HG03175 (cell line): Measurements from ENCODE around the gene RFK.
"Not testable (repeated sequence)": the region's sequence is repeated elsewhere in the genome, so short reads cannot be mapped to it uniquely, and the experiment has no call there.

Source experiments
- ATAC-seq: cut with Tn5 transposase; IDR thresholded peaks from one replicate; pipeline ENCODE4 v1.9.1; 2021; ENCODE audit warnings: mild to moderate bottlenecking, moderate library complexity; ENCODE audit not compliant: unreplicated experiment

The RFK gene

DNA sequence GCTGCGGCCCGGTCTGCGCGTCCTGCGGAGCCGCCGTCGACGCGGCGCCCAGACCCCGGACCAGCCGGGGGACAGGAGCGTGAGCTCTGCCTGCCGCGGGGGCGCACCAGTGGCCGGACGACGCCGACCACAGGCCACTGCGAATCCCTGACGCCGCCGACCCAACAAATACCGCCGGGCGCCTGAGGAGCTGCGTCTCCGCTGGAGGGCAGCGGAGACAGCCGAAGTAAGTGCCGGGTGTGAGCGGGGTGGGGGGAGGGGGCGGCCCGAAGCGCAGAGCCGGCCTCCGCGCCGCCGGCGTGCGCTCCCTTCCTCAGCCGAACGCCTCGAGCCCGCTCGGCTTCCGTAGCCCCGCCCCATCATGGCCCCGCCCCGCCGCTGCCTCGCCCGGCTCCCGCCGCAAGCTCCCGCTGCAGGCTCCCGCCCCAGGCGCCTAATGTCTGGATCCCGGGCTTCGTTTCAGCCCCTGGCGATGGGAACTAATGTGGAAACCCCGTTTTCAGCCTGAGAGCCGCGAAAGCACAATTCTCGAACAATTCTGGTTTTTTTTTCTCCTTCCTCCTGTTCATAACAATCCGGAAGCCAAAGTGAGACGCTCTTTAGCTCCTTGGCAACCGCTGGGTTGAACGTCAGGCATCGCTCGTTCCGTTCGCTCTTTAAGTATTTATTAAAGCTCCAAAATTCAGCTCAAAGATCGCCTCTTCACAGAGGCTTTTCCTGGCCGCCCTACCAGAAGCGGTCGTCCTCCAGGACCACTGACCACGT lies at the start of gene RFK:
RFK (minus strand) TSS at position 232 of the 765 bp plus-strand sequence. CDS start 255 bp downstream, outside the sequence.
- peak; percentile 71 for ATAC-seq

DNA sequence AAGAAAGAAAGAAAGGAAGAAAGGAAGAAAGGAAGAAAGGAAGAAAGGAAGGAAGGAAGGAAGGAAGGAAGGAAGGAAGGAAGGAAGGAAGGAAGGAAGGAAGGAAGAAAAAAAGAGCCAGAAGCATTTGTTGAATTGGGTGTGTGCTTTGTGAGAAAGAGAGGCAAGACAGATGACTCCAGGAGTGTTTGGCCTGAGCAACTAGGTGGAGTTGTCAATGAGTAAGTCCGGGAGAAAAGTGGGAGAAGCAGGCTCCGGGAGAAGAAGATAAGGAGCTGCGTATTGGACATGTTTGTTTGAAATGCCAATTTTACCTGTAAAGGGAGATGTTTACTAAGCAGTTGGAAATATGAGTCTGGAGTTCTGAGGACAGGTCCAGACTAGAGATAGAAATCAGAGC lies 49.7 kb upstream of the RFK start:
- no peak for ATAC-seq

DNA sequence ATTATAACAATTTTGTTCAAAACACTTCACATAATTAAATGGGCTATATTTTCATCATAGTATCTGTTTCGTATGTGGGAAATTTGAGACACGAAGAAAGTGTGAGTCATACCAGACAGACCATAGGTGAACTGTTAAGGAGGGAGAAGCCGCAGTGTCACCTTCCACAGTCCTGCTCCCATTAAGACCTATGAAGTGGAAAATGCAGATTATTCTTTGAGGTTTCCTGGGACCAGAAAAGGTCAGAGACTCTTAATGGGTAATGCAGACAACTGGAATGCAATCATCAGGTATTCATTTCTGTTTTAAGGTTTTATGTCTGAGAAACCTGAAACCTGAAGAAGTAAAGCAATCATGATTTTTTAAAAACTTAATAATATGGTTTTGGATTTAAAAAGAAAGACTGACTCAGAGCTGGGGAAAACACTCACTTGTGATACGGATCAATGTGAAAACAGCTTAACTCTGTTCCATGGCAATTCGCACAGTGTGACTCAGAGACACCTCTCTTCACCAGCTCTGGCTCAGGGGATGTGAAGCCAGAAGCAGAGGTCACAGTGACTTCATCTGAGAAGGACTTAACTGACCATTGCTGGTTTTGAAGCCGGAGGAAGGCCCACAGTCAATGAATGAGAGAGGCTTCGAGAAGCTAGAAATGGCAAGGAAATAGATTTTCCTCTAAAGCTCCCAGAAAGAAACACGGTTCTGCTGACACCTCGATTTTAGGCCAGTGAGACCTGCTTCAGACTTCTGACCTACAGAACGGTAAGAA lies 47.5 kb upstream of the RFK start:
- ATAC-seq, result peak; percentile 67

DNA sequence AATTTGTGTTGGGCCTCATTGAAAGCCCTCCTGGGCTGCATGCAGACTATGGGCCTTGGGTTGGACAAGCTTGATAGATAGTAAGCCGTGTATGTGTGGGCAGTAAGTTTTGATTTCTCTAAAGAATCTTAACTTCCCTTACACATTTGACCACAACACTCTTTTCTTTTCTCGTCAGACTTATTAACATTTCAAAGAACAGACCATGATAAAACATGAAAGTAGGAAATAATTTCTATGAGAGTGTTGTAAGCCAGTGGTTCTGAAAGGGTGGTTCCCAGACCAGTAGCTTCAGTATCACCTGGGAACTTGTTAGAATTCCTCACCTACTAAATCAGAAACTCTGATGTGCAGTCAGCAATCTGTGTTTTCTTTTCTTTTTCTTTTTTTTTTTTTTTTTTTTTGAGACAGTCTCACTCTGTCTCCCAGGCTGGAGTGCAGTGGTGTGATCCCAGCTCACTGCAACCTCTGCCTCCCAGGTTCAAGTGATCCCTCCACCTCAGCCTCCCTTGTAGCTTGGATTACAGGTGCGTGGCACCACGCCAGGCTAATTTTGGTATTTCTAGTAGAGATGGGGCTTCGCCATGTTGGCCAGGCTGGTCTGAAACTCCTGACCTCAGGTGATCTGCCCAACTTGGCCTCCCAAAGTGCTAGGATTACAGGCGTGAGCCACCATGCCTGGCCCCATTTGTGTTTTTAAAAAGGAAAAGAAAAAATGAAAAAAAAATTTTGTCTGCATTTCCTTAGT lies 44.8 kb upstream of the RFK start:
- ATAC-seq, result peak; percentile 62

DNA sequence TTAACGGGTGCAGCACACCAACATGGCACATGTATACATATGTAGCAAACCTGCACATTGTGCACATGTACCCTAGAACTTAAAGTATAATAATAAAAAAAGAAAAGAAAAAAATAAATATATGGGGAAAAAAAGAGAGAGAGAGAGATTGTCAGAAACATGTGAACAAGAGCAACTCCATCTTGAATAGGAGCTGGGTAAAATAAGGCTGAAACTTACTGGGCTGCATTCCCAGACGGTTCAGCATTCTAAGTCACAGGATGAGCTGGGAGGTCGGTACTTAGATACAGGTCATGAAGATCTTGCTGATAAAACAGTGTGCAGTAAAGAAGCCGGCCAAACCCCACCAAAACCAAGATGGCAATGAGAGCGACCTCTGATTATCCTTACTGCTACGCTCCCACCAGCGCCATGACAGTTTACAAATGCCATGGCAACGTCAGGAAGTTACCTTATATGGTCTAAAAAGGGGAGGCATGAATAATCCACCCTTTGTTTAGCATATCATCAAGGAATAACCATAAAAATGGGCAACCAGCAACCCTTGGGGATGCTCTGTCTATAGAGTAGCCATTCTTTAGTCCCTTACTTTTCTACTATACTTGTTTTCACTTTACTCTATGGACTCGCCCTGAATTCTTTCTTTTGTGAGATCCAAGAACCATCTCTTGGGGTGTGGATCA lies 42.9 kb upstream of the RFK start:
- ATAC-seq, result not testable (repeated sequence)

DNA sequence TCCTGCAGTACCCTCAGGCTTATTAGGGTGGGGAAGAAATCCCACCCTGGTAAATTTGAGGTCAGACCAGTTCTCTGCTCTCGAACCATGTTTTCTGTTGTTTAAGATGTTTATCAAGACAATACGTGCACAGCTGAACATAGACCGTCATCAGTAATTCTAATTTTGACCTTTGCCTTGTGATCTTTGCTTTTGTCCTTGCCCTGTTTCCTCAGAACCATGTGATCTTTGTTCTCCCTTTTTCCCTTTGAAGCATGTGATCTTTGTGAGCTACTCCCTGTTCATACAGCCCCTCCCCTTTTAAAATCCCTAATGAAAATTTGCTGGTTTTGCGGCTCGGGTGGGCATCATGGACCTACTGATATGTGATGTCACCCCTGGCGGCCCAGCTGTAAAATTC lies 40.7 kb upstream of the RFK start:
- ATAC-seq, result not testable (repeated sequence)

DNA sequence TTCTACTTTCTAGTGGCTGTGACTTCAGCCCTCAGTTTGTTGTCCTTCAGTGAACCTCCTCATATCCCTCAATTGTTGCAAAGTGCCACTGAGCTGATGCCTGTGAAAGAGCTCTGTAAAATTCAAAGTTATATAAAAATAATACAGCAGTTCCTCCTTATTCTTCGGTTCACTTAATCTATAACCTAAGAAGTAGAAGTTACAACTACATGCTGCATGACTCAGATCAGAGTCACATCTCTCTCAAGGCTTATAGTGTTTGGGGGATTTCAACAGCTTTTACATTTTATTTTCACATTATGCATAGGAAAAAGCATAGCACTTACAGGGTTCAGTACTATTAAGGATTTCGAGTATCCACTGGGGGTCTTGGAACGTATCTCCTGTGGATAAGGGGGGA lies 39.6 kb upstream of the RFK start:
- ATAC-seq, result no peak

DNA sequence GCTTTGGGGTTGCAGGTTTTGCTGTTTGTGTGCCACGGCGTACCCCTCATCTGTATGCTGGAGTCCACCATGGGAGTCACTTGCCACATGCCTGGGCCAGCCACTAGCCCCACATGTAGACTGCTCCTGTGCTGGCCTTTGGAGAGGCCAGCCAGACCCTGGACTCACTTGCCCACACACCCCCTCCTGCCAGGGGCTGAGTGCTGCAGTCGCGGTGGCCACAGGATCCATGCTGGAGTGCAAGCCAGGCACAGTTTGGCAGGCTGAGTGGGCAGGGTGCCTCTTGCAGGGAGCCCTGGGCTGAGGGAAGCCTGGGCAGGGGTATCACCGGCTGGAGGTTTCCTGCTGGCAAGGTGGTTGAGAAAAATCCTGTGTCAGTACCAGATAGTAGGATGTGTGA lies 39.2 kb upstream of the RFK start:
- no peak for ATAC-seq

DNA sequence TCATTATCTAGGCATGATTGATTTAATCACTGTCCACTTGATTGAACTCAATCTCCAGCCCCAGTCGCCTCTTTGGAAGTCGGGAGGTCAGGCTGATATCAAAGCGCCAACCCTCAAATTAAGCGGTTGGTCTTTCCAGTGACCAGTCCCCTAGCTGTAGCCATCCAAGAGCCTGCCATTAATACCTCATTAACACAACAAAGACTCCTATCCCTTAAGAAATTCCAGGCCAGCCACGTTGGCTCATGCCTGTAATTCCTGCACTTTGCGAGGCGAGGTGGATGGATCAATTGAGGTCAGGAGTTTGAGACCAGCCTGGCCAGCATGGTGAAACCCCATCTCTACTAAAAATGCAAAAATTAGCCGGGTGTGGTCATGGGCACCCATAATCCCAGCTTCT lies 37.4 kb upstream of the RFK start:
- no peak for ATAC-seq

DNA sequence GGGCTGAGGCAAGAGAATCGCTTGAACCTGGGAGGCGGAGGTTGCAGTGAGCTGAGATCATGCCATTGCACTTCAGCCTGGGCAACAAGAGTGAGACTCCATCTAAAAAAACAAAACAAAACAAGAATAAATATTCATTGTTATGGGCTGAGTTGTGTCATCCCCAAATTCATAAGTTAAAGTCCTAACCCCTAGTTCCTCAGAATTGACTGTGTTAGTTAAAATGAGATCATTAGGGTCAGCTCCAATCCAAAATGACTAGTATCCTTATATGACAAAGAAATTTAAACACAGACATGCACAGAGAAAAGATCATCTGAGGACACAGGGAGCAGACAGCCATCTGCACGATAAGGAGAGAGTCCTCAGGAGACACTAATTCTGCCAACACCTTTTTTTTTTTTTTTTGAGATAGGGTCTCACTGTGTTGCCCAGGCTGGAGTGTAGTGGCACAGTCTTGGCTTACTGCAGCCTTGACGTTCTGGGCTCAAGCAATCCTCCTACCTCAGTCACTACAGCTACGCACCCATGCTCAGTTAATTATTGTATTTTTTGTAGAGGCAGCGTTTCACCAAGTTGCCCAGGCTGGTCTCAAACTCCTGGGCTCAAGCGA lies 32.7 kb upstream of the RFK start:
- no peak for ATAC-seq

DNA sequence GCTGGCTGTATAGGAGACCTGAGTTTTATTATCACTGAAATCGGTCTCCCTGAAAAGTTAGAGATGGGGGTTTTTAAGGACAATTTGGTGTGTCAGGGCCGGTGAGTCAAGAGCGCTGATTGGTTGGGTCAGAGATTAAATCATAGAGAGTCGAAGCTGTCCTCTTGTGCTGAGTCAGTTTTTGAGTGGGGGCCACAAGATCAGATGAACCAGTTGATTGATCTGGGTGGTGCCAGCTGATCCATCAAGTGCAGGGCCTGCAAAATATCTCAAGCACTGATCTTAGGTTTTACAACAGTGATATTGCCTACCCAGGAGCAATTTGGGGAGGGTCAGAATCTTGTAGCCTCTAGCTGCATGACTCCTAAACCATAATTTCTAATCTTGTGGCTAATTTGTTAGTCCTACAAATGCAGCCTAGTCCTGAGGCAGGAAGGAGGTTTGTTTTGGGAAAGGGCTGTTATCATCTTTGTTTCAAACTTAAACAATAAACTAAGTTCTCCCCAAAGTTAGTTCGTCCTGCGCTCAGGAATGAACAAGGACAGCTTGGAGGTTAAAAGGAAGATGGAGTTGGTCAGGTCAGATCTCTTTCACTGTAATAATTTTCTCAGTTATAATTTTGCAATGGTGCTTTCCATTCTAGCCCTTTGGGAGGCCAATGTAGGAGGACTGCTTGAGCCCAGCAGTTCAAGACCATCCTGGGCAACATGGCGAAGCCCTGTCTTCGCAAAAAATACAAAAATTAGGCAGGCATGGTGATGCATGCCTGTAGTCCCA lies 31.6 kb upstream of the RFK start:
- ATAC-seq, result no peak

DNA sequence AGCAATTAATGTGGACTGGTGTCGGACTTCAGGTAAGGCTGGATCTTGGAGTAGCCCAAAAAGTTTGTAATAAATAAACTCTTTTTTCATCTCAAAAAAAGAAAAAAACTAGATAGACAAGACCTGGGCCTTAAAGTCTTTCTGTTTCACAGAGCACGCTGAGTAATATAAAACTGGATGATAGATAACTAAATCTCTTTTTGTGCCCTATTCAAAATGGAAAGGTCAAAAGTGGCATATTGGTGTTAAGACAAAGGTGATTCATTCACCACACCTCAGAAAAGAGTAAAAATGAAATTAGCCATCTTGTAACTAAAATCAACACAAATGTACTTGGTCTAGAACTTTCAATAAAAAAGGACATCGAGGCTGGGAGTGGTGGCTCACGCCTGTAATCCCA lies 30.3 kb upstream of the RFK start:
- no peak for ATAC-seq

DNA sequence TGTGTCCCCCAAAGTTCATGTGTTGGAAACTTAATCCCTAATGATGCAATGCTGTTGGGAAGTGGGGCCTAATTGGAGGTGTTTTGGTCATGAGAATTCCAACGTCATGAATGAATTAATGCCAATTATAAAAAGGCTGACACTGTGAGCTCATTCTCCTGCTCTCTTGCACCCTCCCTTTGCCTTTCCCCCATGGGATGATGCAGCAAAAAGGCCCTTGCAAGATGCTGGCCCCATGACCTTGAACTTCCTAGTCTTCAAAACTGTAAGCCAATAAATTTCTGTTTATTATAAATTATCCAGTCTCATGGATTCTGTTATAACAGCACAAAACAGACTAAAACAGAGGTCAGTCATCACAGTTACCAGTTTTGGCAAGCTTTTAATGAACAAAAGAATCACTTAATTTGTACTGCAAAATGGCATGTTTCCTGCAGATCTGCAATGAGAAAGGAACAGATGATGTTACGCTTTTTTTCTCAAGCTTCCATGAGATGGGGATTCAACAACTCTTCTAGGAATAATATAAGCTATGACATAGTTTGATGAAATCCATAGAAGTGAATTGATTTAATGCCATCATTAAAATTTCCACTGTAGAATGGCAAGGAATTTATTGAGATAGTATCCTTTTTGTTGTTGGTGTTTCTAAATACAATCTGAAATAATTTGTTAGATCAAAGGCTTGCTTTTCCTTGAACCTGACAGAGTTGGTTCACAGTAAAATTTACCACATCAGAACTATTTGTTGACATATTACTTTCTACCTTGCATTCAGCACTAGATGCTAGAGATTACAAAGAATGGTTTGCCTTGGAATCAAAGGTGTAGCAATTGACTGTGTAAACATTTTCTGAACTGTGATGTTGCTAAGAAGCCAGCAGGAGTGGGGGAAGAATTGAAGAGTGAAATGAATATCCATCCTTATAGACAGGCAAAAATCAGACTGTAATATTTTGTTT lies 29.3 kb upstream of the RFK start:
- ATAC-seq, result no peak

DNA sequence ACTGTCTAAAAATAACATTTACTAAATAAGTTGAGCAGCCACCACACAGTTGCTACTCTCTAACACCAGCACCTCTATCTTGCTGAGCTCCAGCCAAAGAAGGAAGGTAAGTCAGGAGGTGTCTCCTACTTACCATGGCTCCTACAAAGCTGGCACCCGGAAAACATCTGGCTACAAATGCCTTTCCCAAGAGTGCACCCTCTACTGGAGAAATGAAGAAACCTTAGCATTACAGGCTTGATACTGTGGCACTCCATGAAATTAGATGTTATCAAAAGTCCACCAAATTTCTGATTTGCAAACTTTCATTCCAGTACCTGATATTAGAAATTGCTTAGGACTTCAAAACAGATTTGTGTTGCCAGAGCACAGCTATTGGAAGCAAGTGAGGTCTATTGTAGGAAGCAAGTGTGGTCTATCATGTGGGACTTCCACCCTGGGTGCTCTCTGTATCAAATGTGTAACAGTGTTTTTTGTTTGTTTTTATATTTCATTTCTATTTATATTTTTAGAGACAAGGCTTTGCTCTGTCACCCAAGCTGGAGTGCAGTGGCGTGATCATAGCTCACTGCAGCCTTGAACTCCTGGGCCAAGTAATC lies 25.7 kb upstream of the RFK start:
- no peak for ATAC-seq

DNA sequence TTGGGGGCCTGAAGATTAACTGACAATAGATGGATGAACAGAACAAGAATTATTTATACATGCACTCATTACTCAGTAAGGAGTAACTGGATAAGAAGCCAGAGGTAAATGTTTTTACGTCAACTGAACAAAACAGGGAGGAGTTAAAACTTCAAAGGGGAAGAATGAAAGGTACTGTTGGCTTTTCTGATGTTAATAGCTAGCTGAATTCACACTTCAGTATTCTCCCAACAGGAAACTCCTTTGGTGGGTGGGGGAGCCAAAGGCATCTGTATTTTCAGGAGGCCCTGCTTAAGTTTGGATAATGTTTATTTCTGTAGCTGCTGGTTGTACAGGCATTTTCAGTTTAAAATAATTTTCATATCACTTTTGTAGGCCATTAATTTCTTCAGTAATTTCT lies 23.2 kb upstream of the RFK start:
- no peak for ATAC-seq

DNA sequence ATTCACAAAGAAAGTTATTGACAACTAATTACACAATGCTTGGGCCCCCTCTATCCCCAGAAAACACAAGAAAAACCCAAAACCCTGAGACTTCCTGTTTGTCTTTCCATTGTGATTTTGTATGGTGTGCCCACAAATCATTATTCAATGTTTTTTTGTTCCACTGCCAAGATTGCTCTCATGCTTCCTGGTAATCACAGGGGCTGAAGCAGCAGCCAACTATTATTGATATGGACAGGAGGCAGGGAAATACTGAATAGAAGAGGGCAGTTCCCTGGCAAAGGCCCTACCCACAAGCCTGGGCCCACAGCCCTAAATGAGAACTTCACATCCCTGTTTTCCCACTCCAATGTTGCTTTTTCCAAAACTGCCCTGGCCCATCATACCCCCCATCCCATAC lies 21.5 kb upstream of the RFK start:
- ATAC-seq, result no peak

DNA sequence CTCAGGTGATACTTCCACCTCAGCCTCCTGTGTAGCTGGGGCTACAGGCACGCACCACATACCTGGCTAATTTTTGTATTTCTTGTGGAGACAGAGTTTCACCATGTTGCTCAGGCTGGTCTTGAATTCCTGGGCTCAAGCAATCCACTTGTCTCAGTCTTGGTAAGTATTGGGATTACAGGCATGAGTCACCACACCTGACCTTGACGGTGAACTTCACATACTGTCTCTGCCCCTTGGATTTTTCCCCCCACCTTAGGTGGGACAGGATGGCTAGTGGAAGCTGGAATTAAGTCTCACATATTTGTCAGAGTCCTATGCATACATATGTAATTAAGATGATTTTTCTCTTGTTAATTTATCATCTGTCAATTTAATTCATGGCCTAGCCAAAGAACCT lies 20.9 kb upstream of the RFK start:
- no peak for ATAC-seq

DNA sequence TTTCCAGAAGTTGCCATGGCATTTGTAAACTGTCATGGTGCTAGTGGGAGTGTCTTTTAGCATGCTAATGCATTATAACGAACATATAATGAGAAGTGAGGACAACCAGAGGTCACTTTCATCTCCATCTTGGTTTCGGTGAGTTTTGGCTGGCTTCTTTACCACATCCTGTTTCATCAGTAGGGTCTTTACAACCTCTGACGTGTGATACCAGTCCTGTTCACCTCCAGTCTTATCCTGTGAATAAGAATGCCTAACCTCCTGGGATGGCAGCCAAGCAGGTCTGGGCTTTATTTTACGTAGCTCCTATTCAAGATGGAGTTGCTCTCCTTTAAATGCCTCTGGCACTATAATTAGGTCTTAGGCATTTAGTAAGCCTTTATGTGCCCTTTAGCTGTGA lies 20.4 kb upstream of the RFK start:
- peak; percentile 93 for ATAC-seq
